Omental fat pad (tissue), 4 donors: Measurements from ENCODE around the gene MICB. TPM values are rescaled to one million over a fixed set of nuclear protein-coding genes. Genes with fewer than 3 reads are reported as not detected.

ENCODE experiments used
- ATAC-seq: fragments of 150-250 bp; one replicate; pipeline ENCODE4 v1.9.1; 2016; ENCODE audit warnings: mild to moderate bottlenecking, moderate library complexity; ENCODE audit not compliant: low FRiP score
- DNase-seq: peaks from one replicate; pipeline ENCODE4 v3.0.0-alpha.2; 2019; ENCODE audit warnings: low spot score
- small RNA-seq: library from RNA; depleted of rRNA; stranded (forward); fragments of <200 nt; gene quantifications from one replicate; pipeline ENCODE3, GENCODE V24; 2016
- total RNA-seq, 4 donors: library from RNA; depleted of rRNA; stranded (reverse); fragments of >200 nt; gene quantifications; one replicate each; pipeline ENCODE4 v1.1.0, GENCODE V29; 2016
- TF ChIP-seq, protein P1 (sequence below), 3 donors: fragments of 450-650 bp; IDR thresholded peaks; one replicate each; pipeline ENCODE4 v1.5.1; 2016 to 2017; ENCODE audit warnings: antibody characterized with exemption in 3 of 3, mild to moderate bottlenecking in 3 of 3, moderate library complexity in 2 of 3

The MICB gene
- total RNA-seq, 4 donors from 2014 or later, result 3.3 to 5.8 (median 5.8) TPM

DNA sequence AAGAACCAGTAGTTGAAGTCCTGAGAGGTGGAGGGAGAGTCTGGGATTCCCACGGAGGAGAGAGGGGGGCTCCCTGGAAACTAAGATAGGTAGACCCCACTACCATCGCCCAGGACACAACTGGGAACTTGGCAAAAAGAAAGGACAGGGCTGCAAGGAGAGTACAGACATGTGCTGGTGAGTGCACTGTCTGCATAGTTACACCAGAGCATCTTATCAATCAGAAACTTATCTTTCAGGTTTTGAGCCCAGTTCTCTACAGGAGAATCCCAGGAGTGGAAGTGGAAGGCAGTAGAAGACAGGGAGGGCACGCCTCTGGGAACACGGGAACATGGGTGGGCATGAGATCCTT is 61.6 kb downstream of the MICB start:
- DNase-seq (no peak), ATAC-seq (no peak)
- TF ChIP-seq, protein P1, sequence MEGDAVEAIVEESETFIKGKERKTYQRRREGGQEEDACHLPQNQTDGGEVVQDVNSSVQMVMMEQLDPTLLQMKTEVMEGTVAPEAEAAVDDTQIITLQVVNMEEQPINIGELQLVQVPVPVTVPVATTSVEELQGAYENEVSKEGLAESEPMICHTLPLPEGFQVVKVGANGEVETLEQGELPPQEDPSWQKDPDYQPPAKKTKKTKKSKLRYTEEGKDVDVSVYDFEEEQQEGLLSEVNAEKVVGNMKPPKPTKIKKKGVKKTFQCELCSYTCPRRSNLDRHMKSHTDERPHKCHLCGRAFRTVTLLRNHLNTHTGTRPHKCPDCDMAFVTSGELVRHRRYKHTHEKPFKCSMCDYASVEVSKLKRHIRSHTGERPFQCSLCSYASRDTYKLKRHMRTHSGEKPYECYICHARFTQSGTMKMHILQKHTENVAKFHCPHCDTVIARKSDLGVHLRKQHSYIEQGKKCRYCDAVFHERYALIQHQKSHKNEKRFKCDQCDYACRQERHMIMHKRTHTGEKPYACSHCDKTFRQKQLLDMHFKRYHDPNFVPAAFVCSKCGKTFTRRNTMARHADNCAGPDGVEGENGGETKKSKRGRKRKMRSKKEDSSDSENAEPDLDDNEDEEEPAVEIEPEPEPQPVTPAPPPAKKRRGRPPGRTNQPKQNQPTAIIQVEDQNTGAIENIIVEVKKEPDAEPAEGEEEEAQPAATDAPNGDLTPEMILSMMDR (IDR thresholded peaks at IDR 0.05), result no peak

DNA sequence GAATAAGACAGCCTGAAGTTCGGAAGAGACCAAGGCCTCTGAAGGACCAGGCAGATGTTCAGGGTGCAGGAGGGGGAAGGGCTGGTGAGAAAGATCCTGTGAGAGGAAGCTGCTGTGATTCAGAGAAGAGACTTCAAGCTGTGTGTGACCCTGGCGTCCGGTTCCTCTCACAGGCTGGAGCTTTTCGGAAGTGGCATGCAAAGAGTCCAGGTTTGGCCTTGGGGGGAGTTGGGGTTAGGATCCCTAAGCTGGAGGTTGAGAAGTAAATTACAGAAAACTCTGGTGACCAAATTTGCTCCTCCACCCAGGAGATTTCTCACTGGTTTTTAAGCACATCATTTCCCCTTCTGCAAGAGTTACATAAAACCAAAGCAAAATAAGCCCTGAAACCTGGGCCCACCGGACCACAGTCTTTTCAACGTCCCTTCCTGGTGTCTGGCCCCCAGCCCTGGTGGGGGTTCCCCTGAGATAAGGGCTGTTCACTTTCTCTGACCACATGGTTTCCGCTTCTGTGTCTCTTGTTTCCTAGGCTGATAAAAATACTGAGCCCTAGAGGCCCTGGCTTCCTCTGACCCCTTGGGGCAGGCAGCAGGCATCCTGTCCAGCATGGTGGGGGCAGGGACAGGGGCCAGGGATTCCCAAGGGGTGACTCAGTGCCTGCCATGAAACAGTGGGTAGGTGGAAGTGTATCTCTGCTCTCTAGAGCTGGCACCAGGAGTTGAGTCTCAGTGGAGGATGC is 62.2 kb downstream of the MICB start:
- no peak for DNase-seq
- peak; percentile 56 for ATAC-seq
- TF ChIP-seq, protein P1 (IDR thresholded peaks at IDR 0.05), result no peak

DNA sequence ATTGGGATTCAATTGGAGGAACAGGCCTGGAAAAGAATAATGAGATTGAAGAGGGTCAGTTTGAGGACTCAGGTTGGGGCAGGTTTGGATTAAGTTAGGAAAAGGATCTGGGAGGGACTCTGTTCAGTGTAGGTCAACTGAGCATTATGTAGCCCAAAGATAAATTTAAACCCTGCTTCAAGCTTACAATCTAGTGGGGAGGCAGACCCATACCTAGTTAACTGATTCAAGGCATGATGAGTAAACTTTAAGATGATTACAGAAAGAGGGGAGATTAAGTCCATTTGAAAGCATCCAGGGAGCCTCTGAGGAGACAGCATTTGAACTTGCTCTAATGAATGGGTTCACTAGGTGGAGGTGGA is 62.7 kb downstream of the MICB start:
- no peak for ATAC-seq
- no peak for DNase-seq
- TF ChIP-seq, protein P1 (IDR thresholded peaks at IDR 0.05), result no peak

Small RNA genes lying within 50 kb of the gene (small RNA-seq; reads per million reads assigned to genes)
- gene AL663061.1, result not detected
- not detected for gene RF00019
- 423 reads per million, percentile 98 among the genes with 10 or more reads in this experiment for gene SNORD117
- not detected for gene SNORD84

Other genes starting within 250 kb of the MICB start
- gene HLA-C, start 226.1 kb upstream of the MICB start, total RNA-seq, result 100 to 1,000 TPM; 210 to 923 (median 462) TPM
- gene HLA-B, start 141.0 kb upstream of the MICB start, total RNA-seq, result 1,000 to 10,000 TPM in 2 of 4 donors, 100 to 1,000 TPM in 2; 719 to 1,698 (median 1,160) TPM
- gene MICA, start 94.5 kb upstream of the MICB start, total RNA-seq, result 10 to 100 TPM; 13.7 to 18.0 (median 16.6) TPM
- not detected for gene MCCD1, start 30.8 kb downstream of the MICB start, total RNA-seq
- 100 to 1,000 TPM; 244 to 322 (median 271) TPM for gene DDX39B, start 43.9 kb downstream of the MICB start, total RNA-seq
- gene ATP6V1G2, start 48.5 kb downstream of the MICB start, total RNA-seq, result 1 to 10 TPM in 2 of 4 donors, under 1 TPM in 1, not detected in 1; 0.74 to 2.6 (median 2.4) TPM
- gene NFKBIL1, start 49.5 kb downstream of the MICB start, total RNA-seq, result 10 to 100 TPM; 11.0 to 21.6 (median 16.3) TPM
- gene LTA, start 74.1 kb downstream of the MICB start, total RNA-seq, result not detected
- gene TNF, start 77.4 kb downstream of the MICB start, total RNA-seq, result 1 to 10 TPM in 1 of 4 donors, under 1 TPM in 2, not detected in 1; 0.65 to 1.5 (median 0.96) TPM
- gene LTB, start 84.3 kb downstream of the MICB start, total RNA-seq, result 1 to 10 TPM in 3 of 4 donors, under 1 TPM in 1; 0.72 to 5.5 (median 1.9) TPM
- gene LST1, start 88.1 kb downstream of the MICB start, total RNA-seq, result 10 to 100 TPM; 16.3 to 34.2 (median 19.2) TPM
- not detected for gene NCR3, start 94.9 kb downstream of the MICB start, total RNA-seq
- 10 to 100 TPM; 57.3 to 95.1 (median 81.8) TPM for gene AIF1, start 117.1 kb downstream of the MICB start, total RNA-seq
- 100 to 1,000 TPM in 1 of 4 donors, 10 to 100 TPM in 3; 44.8 to 111 (median 65.4) TPM for gene PRRC2A, start 122.6 kb downstream of the MICB start, total RNA-seq
- gene BAG6, start 154.5 kb downstream of the MICB start, total RNA-seq, result 100 to 1,000 TPM; 137 to 231 (median 157) TPM
- 1 to 10 TPM; 2.4 to 5.0 (median 3.6) TPM for gene APOM, start 157.7 kb downstream of the MICB start, total RNA-seq
- gene C6orf47, start 162.6 kb downstream of the MICB start, total RNA-seq, result 10 to 100 TPM; 16.8 to 24.7 (median 21.2) TPM
- gene GPANK1, start 166.9 kb downstream of the MICB start, total RNA-seq, result 10 to 100 TPM in 3 of 4 donors, 1 to 10 TPM in 1; 7.1 to 23.6 (median 15.6) TPM
- gene CSNK2B, start 167.9 kb downstream of the MICB start, total RNA-seq, result 100 to 1,000 TPM; 130 to 202 (median 184) TPM
- gene LY6G5B, start 171.8 kb downstream of the MICB start, total RNA-seq, result 10 to 100 TPM in 3 of 4 donors, 1 to 10 TPM in 1; 7.4 to 16.9 (median 11.3) TPM
- gene LY6G5C, start 182.9 kb downstream of the MICB start, total RNA-seq, result 1 to 10 TPM in 2 of 4 donors, under 1 TPM in 1, not detected in 1; 0.84 to 4.5 (median 1.3) TPM
- 10 to 100 TPM; 41.8 to 62.8 (median 57.4) TPM for gene ABHD16A, start 205.2 kb downstream of the MICB start, total RNA-seq
- not detected for gene LY6G6F, start 208.7 kb downstream of the MICB start, total RNA-seq
- not detected for gene LY6G6D, start 217.2 kb downstream of the MICB start, total RNA-seq
- gene LY6G6C, start 223.6 kb downstream of the MICB start, total RNA-seq, result under 1 TPM in 1 of 4 donors, not detected in 3; 0.74 TPM
- under 1 TPM in 1 of 4 donors, not detected in 3; 0.84 TPM for gene MPIG6B, start 225.2 kb downstream of the MICB start, total RNA-seq
- 100 to 1,000 TPM; 103 to 148 (median 115) TPM for gene DDAH2, start 231.2 kb downstream of the MICB start, total RNA-seq
- 100 to 1,000 TPM; 244 to 443 (median 336) TPM for gene CLIC1, start 238.4 kb downstream of the MICB start, total RNA-seq
- gene MSH5, start 241.9 kb downstream of the MICB start, total RNA-seq, result 10 to 100 TPM in 1 of 4 donors, 1 to 10 TPM in 3; 5.4 to 17.0 (median 7.3) TPM